Measurements from ENCODE around the gene PRR15L. TPM values are rescaled to one million over a fixed set of nuclear protein-coding genes. Genes with fewer than 3 reads are reported as not detected.

PRR15L gene
- total and polyA plus RNA-seq, 2 experiments from 2014 or later: 0.57 TPM; not detected in 1

GRCh38 chr17:47994724-47995123, 37.0 kb upstream of the PRR15L start:
- Histone ChIP-seq H3K27me3 (ENCODE audit: insufficient read depth) (no peaks in the 10 kb centered on the region), H3K79me2 (replicated peaks; ENCODE audit: insufficient read depth) (no peaks in the 10 kb centered on the region), H4K20me1 (replicated peaks; ENCODE audit: insufficient read depth) (no peaks in the 10 kb centered on the region), H3F3A (replicated peaks; ENCODE audit: low read depth) (0 out of 2 replicates have a peak, but pooled peaks cover 3% of the 10 kb centered on the region), H3K4me3 (no peak overlapping the region), H3K4me2 (peak overlapping the region; percentile 73), H3K9me2 (ENCODE audit: insufficient read depth) (no peaks in the 10 kb centered on the region), H2AFZ (peak overlapping the region; percentile 96), H3K36me3 (ENCODE audit: insufficient read depth) (no peaks in the 10 kb centered on the region), H3K27ac (ENCODE audit: low read depth) (no peak overlapping the region), H3K4me1 (ENCODE audit: insufficient read depth) (peaks cover 35% of the 10 kb centered on the region)
- no peak overlapping the region for H3K4me3 Mint-ChIP-seq
- peaks cover 58% of the 10 kb centered on the region for H3K4me1 Mint-ChIP-seq
- ATAC-seq: peak; percentile 14
- peak; percentile 29 for DNase-seq (ENCODE audit: low spot score)
- H3K36me3 Mint-ChIP-seq (ENCODE audit: low read depth): no peaks in the 10 kb centered on the region
- H3K9me3 Mint-ChIP-seq: no peaks in the 10 kb centered on the region; the same call in 2 of the 3 replicates
- TF ChIP-seq EZH2 (IDR thresholded peaks at IDR 0.05; ENCODE audit: low read depth, unreplicated experiment) (no peak), EZH2phosphoT487 (IDR thresholded peaks at IDR 0.05; ENCODE audit: unreplicated experiment) (no peak), CREB1 (CRISPR knock-in tag; IDR thresholded peaks at IDR 0.05; ENCODE audit: low read depth) (no peak), NANOG (IDR thresholded peaks at IDR 0.05; ENCODE audit: borderline replicate concordance) (no peak), ZNF331 (CRISPR knock-in tag; IDR thresholded peaks at IDR 0.05; ENCODE audit: low read depth) (no peak), STAT1 (IDR thresholded peaks at IDR 0.05; ENCODE audit: unreplicated experiment) (no peak), POLR2AphosphoS5 (IDR thresholded peaks at IDR 0.05; ENCODE audit: low read depth) (no peak), ZNF114 (CRISPR knock-in tag; IDR thresholded peaks at IDR 0.05) (no peak), JUNB (IDR thresholded peaks at IDR 0.05; ENCODE audit: unreplicated experiment) (no peak), REST (IDR thresholded peaks at IDR 0.05; ENCODE audit: unreplicated experiment) (no peak)
- TF ChIP-seq, protein P1, sequence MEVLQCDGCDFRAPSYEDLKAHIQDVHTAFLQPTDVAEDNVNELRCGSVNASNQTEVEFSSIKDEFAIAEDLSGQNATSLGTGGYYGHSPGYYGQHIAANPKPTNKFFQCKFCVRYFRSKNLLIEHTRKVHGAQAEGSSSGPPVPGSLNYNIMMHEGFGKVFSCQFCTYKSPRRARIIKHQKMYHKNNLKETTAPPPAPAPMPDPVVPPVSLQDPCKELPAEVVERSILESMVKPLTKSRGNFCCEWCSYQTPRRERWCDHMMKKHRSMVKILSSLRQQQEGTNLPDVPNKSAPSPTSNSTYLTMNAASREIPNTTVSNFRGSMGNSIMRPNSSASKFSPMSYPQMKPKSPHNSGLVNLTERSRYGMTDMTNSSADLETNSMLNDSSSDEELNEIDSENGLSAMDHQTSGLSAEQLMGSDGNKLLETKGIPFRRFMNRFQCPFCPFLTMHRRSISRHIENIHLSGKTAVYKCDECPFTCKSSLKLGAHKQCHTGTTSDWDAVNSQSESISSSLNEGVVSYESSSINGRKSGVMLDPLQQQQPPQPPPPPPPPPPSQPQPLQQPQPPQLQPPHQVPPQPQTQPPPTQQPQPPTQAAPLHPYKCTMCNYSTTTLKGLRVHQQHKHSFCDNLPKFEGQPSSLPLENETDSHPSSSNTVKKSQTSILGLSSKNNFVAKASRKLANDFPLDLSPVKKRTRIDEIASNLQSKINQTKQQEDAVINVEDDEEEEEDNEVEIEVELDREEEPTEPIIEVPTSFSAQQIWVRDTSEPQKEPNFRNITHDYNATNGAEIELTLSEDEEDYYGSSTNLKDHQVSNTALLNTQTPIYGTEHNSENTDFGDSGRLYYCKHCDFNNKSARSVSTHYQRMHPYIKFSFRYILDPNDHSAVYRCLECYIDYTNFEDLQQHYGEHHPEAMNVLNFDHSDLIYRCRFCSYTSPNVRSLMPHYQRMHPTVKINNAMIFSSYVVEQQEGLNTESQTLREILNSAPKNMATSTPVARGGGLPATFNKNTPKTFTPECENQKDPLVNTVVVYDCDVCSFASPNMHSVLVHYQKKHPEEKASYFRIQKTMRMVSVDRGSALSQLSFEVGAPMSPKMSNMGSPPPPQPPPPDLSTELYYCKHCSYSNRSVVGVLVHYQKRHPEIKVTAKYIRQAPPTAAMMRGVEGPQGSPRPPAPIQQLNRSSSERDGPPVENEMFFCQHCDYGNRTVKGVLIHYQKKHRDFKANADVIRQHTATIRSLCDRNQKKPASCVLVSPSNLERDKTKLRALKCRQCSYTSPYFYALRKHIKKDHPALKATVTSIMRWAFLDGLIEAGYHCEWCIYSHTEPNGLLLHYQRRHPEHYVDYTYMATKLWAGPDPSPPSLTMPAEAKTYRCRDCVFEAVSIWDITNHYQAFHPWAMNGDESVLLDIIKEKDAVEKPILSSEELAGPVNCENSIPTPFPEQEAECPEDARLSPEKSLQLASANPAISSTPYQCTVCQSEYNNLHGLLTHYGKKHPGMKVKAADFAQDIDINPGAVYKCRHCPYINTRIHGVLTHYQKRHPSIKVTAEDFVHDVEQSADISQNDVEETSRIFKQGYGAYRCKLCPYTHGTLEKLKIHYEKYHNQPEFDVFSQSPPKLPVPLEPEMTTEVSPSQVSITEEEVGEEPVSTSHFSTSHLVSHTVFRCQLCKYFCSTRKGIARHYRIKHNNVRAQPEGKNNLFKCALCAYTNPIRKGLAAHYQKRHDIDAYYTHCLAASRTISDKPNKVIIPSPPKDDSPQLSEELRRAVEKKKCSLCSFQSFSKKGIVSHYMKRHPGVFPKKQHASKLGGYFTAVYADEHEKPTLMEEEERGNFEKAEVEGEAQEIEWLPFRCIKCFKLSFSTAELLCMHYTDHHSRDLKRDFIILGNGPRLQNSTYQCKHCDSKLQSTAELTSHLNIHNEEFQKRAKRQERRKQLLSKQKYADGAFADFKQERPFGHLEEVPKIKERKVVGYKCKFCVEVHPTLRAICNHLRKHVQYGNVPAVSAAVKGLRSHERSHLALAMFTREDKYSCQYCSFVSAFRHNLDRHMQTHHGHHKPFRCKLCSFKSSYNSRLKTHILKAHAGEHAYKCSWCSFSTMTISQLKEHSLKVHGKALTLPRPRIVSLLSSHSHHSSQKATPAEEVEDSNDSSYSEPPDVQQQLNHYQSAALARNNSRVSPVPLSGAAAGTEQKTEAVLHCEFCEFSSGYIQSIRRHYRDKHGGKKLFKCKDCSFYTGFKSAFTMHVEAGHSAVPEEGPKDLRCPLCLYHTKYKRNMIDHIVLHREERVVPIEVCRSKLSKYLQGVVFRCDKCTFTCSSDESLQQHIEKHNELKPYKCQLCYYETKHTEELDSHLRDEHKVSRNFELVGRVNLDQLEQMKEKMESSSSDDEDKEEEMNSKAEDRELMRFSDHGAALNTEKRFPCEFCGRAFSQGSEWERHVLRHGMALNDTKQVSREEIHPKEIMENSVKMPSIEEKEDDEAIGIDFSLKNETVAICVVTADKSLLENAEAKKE (CRISPR knock-in tag; IDR thresholded peaks at IDR 0.05): no peak
- TF ChIP-seq, protein P2, sequence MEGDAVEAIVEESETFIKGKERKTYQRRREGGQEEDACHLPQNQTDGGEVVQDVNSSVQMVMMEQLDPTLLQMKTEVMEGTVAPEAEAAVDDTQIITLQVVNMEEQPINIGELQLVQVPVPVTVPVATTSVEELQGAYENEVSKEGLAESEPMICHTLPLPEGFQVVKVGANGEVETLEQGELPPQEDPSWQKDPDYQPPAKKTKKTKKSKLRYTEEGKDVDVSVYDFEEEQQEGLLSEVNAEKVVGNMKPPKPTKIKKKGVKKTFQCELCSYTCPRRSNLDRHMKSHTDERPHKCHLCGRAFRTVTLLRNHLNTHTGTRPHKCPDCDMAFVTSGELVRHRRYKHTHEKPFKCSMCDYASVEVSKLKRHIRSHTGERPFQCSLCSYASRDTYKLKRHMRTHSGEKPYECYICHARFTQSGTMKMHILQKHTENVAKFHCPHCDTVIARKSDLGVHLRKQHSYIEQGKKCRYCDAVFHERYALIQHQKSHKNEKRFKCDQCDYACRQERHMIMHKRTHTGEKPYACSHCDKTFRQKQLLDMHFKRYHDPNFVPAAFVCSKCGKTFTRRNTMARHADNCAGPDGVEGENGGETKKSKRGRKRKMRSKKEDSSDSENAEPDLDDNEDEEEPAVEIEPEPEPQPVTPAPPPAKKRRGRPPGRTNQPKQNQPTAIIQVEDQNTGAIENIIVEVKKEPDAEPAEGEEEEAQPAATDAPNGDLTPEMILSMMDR (conservative IDR thresholded peaks at IDR 0.05; ENCODE audit: low read depth in 2 of 2): no peak
- TF ChIP-seq, protein P3, sequence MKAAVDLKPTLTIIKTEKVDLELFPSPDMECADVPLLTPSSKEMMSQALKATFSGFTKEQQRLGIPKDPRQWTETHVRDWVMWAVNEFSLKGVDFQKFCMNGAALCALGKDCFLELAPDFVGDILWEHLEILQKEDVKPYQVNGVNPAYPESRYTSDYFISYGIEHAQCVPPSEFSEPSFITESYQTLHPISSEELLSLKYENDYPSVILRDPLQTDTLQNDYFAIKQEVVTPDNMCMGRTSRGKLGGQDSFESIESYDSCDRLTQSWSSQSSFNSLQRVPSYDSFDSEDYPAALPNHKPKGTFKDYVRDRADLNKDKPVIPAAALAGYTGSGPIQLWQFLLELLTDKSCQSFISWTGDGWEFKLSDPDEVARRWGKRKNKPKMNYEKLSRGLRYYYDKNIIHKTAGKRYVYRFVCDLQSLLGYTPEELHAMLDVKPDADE (IDR thresholded peaks at IDR 0.05): no peak
- peaks cover 20% of the 10 kb centered on the region for H3K27me3 Mint-ChIP-seq (ENCODE audit: insufficient read depth, low read depth, poor library complexity)
- no peak overlapping the region for H3K27ac Mint-ChIP-seq
